ENCODE results near the gene AFP.
A peak's percentile ranks its signal among the peaks of the same experiment; 100 is the strongest.

The AFP gene

GRCh38 chr4:73443224-73443623, 7.2 kb downstream of the AFP start:
- DNase-seq (ENCODE audit: insufficient read length, low spot score) = no peak
- no peak for FAIRE-seq
- no peak for TF ChIP-seq SPI1 (IDR thresholded peaks at IDR 0.05; ENCODE audit: low read depth, low read length)
- TF ChIP-seq POLR2A (IDR thresholded peaks at IDR 0.05; ENCODE audit: low read depth, low read length) = no peak
- no peak for TF ChIP-seq PAX5 (IDR thresholded peaks at IDR 0.05; ENCODE audit: insufficient read depth, low read length, severe bottlenecking)
- no peak for TF ChIP-seq POLR2AphosphoS5 (IDR thresholded peaks at IDR 0.05; ENCODE audit: low read depth, low read length)
- TF ChIP-seq POU2F2 (IDR thresholded peaks at IDR 0.05; ENCODE audit: low read depth, low read length) = no peak
- TF ChIP-seq TAF1 (IDR thresholded peaks at IDR 0.05; ENCODE audit: low read depth, low read length) = no peak

GRCh38 chr4:73445383-73446335, 9.6 kb downstream of the AFP start:
- TF ChIP-seq SPI1 (IDR thresholded peaks at IDR 0.05; ENCODE audit: low read depth, low read length) (no peak), POU2F2 (IDR thresholded peaks at IDR 0.05; ENCODE audit: low read depth, low read length) (no peak), TAF1 (IDR thresholded peaks at IDR 0.05; ENCODE audit: low read depth, low read length) (0 out of 2 replicates have a peak, but pooled peaks have one; percentile 14)
- FAIRE-seq = no peak

GRCh38 chr4:73446336-73446938, 10.4 kb downstream of the AFP start:
- DNase-seq (ENCODE audit: insufficient read length, low spot score) (peak; percentile 7), FAIRE-seq (peak; percentile 92)
- TF ChIP-seq POLR2A (IDR thresholded peaks at IDR 0.05; ENCODE audit: low read depth, low read length) = no peak
- no peak for TF ChIP-seq PAX5 (IDR thresholded peaks at IDR 0.05; ENCODE audit: insufficient read depth, low read length, severe bottlenecking)
- TF ChIP-seq POLR2AphosphoS5 (IDR thresholded peaks at IDR 0.05; ENCODE audit: low read depth, low read length) = no peak
- TF ChIP-seq TAF1 (IDR thresholded peaks at IDR 0.05; ENCODE audit: low read depth, low read length) = no peak
- TF ChIP-seq SPI1 (IDR thresholded peaks at IDR 0.05; ENCODE audit: low read depth, low read length) = no peak
- no peak for TF ChIP-seq POU2F2 (IDR thresholded peaks at IDR 0.05; ENCODE audit: low read depth, low read length)

More at GRCh38 chr4:73445383-73446335, 9.6 kb downstream of the AFP start:
- DNase-seq (ENCODE audit: insufficient read length, low spot score) = no peak

GRCh38 chr4:73447671-73448070, 11.7 kb downstream of the AFP start:
- TF ChIP-seq POLR2A (IDR thresholded peaks at IDR 0.05; ENCODE audit: low read depth, low read length) = no peak
- no peak for TF ChIP-seq POU2F2 (IDR thresholded peaks at IDR 0.05; ENCODE audit: low read depth, low read length)
- no peak for TF ChIP-seq TAF1 (IDR thresholded peaks at IDR 0.05; ENCODE audit: low read depth, low read length)
- no peak for TF ChIP-seq POLR2AphosphoS5 (IDR thresholded peaks at IDR 0.05; ENCODE audit: low read depth, low read length)
- no peak for TF ChIP-seq SPI1 (IDR thresholded peaks at IDR 0.05; ENCODE audit: low read depth, low read length)
- TF ChIP-seq PAX5 (IDR thresholded peaks at IDR 0.05; ENCODE audit: insufficient read depth, low read length, severe bottlenecking) = no peak
- FAIRE-seq (no peak), DNase-seq (ENCODE audit: insufficient read length, low spot score) (no peak)

- TF ChIP-seq POLR2A (IDR thresholded peaks at IDR 0.05; ENCODE audit: low read depth, low read length) = no peak
- no peak for TF ChIP-seq POLR2AphosphoS5 (IDR thresholded peaks at IDR 0.05; ENCODE audit: low read depth, low read length)
- TF ChIP-seq PAX5 (IDR thresholded peaks at IDR 0.05; ENCODE audit: insufficient read depth, low read length, severe bottlenecking) = no peak
- TF ChIP-seq SPI1 (IDR thresholded peaks at IDR 0.05; ENCODE audit: low read depth, low read length) = no peak
- TF ChIP-seq TAF1 (IDR thresholded peaks at IDR 0.05; ENCODE audit: low read depth, low read length) = no peak
- TF ChIP-seq POU2F2 (IDR thresholded peaks at IDR 0.05; ENCODE audit: low read depth, low read length) = no peak
- no peak for FAIRE-seq
- DNase-seq (ENCODE audit: insufficient read length, low spot score) = no peak
Observed at GRCh38 chr4:73448448-73449203, 12.6 kb downstream of the AFP start.

GRCh38 chr4:73450398-73451004, 14.5 kb downstream of the AFP start:
- FAIRE-seq (no peak), DNase-seq (ENCODE audit: insufficient read length, low spot score) (no peak)
- TF ChIP-seq TAF1 (IDR thresholded peaks at IDR 0.05; ENCODE audit: low read depth, low read length) (no peak), POU2F2 (IDR thresholded peaks at IDR 0.05; ENCODE audit: low read depth, low read length) (no peak)

- FAIRE-seq (no peak), DNase-seq (ENCODE audit: insufficient read length, low spot score) (no peak)
- TF ChIP-seq POLR2AphosphoS5 (IDR thresholded peaks at IDR 0.05; ENCODE audit: low read depth, low read length) = no peak
- TF ChIP-seq SPI1 (IDR thresholded peaks at IDR 0.05; ENCODE audit: low read depth, low read length) = no peak
- TF ChIP-seq PAX5 (IDR thresholded peaks at IDR 0.05; ENCODE audit: insufficient read depth, low read length, severe bottlenecking) = no peak
- TF ChIP-seq POU2F2 (IDR thresholded peaks at IDR 0.05; ENCODE audit: low read depth, low read length) = no peak
- TF ChIP-seq POLR2A (IDR thresholded peaks at IDR 0.05; ENCODE audit: low read depth, low read length) = no peak
- TF ChIP-seq TAF1 (IDR thresholded peaks at IDR 0.05; ENCODE audit: low read depth, low read length) = no peak
Observed at GRCh38 chr4:73451404-73451803, 15.4 kb downstream of the AFP start.

GRCh38 chr4:73451981-73452747, 16.1 kb downstream of the AFP start:
- no peak for FAIRE-seq

More at GRCh38 chr4:73451981-73452747, 16.1 kb downstream of the AFP start:
- DNase-seq (ENCODE audit: insufficient read length, low spot score) = no peak
- TF ChIP-seq SPI1 (IDR thresholded peaks at IDR 0.05; ENCODE audit: low read depth, low read length) = no peak
- no peak for TF ChIP-seq TAF1 (IDR thresholded peaks at IDR 0.05; ENCODE audit: low read depth, low read length)
- no peak for TF ChIP-seq POLR2AphosphoS5 (IDR thresholded peaks at IDR 0.05; ENCODE audit: low read depth, low read length)
- no peak for TF ChIP-seq PAX5 (IDR thresholded peaks at IDR 0.05; ENCODE audit: insufficient read depth, low read length, severe bottlenecking)
- TF ChIP-seq POU2F2 (IDR thresholded peaks at IDR 0.05; ENCODE audit: low read depth, low read length) = no peak
- no peak for TF ChIP-seq POLR2A (IDR thresholded peaks at IDR 0.05; ENCODE audit: low read depth, low read length)

Measured in GM12891 (cell line).